Prostate gland (tissue), 2 donors: ENCODE data around the gene TRMT2A. TPM values are rescaled to one million over a fixed set of nuclear protein-coding genes. Genes with fewer than 3 reads are reported as not detected.
A peak's percentile ranks its signal among the peaks of the same experiment; 100 is the strongest.

Experiments
- DNase-seq: peaks from one replicate; pipeline ENCODE4 v3.0.0-alpha.2; 2019; ENCODE audit warnings: low spot score
- H3K27ac ChIP-seq, 2 donors: fragments of 200-600 bp; sonication (generic); 2 replicates each; pipeline ENCODE4 v1.5.1; 2017 to 2019
- H3K27me3 ChIP-seq: fragments of 200-600 bp; sonication (generic); replicated peaks from 2 replicates; pipeline ENCODE4 v1.5.1; 2019; ENCODE audit not compliant: insufficient read depth
- H3K36me3 ChIP-seq, 2 donors: fragments of 200-600 bp; sonication (generic); 1 replicate in 1 of 2; 2 replicates in 1 of 2; pipeline versions ENCODE4 v1.5.1 to v1.8.1; 2017 to 2019
- H3K4me1 ChIP-seq: fragments of 200-600 bp; sonication (generic); replicated peaks from 2 replicates; pipeline ENCODE4 v1.5.1; 2019
- H3K4me3 ChIP-seq, 2 donors: fragments of 200-600 bp; sonication (generic); 2 replicates each; pipeline ENCODE4 v1.5.1; 2017 to 2019
- H3K9me3 ChIP-seq: fragments of 200-600 bp; sonication (generic); 2 replicates; pipeline ENCODE4 v1.5.1; 2017
- CTCF ChIP-seq, 4 experiments: fragments of 200-600 bp in 2 of 4; fragments of 450-650 bp in 2 of 4; sonication (generic) in 2 of 4; IDR thresholded peaks; 1 replicate in 3 of 4; 2 replicates in 1 of 4; pipeline ENCODE4 v1.5.1; 2016 to 2019; ENCODE audit warnings: antibody characterized with exemption in 4 of 4, mild to moderate bottlenecking in 2 of 4, moderate library complexity in 2 of 4
- POLR2A ChIP-seq: fragments of 450-650 bp; IDR thresholded peaks from one replicate; pipeline ENCODE4 v1.6.1; 2016; ENCODE audit warnings: antibody characterized with exemption, mild to moderate bottlenecking
- POLR2AphosphoS5 ChIP-seq: sonication (generic); formaldehyde crosslinking; IDR thresholded peaks from one replicate; pipeline ENCODE4 v1.6.1; 2017; ENCODE audit warnings: antibody characterized with exemption
- WGBS: methylation state at CpG from one replicate; pipeline ENCODE4 v1.1.5; 2018; 5-methylcytosine and 5-hydroxymethylcytosine counted together
- intact Hi-C: fragments of 100-400 bp; cut with DNase I; formaldehyde crosslinking; loops from one replicate; pipeline ENCODE4 v1.14.2; 2022
- total RNA-seq, 2 donors: library from RNA; depleted of rRNA; stranded (reverse); fragments of >200 nt; gene quantifications; one replicate each; pipeline ENCODE4 v1.1.0, GENCODE V29; 2016

The TRMT2A gene
- total RNA-seq, 2 donors from 2014 or later: 65.8 to 123 TPM

GRCh38 chr22:20112623-20113511 lies 4.2 kb downstream of the TRMT2A start:
- no peak overlapping the region for H3K4me3 ChIP-seq
- peaks cover 4 to 27% of the 10 kb centered on the region in 2 donors for H3K36me3 ChIP-seq
- TF ChIP-seq CTCF (IDR thresholded peaks at IDR 0.05) (no peak), POLR2A (no peak), POLR2AphosphoS5 (no peak)
- WGBS: 81% methylated on average over 26 of the region's 26 CpGs
- H3K27me3 ChIP-seq: no peaks in the 10 kb centered on the region
- H3K4me1 ChIP-seq: peaks cover 3% of the 10 kb centered on the region
- no peaks in the 10 kb centered on the region for H3K9me3 ChIP-seq
- no peak for DNase-seq
- no peak overlapping the region for H3K27ac ChIP-seq
- intact Hi-C loops: no loop called here

- no peaks in the 10 kb centered on the region for H3K9me3 ChIP-seq
- peaks cover 3% of the 10 kb centered on the region for H3K4me1 ChIP-seq
- no peaks in the 10 kb centered on the region for H3K27me3 ChIP-seq
- no peak overlapping the region for H3K27ac ChIP-seq
- peaks cover 13 to 36% of the 10 kb centered on the region in 2 donors for H3K36me3 ChIP-seq
- no peak overlapping the region for H3K4me3 ChIP-seq
- no peak for DNase-seq
- intact Hi-C loops: no loop called here
- WGBS: 79% methylated on average over 7 of the region's 7 CpGs
- TF ChIP-seq POLR2A (no peak), CTCF (IDR thresholded peaks at IDR 0.05) (no peak), POLR2AphosphoS5 (no peak)
Measured at GRCh38 chr22:20111689-20112622, 5.1 kb downstream of the TRMT2A start.

- WGBS: 58% methylated on average over 14 of the region's 14 CpGs
- H3K4me1 ChIP-seq: peaks cover 3% of the 10 kb centered on the region
- intact Hi-C loops: no loop called here
- H3K36me3 ChIP-seq: peaks cover 14 to 44% of the 10 kb centered on the region in 2 donors
- H3K27me3 ChIP-seq: no peaks in the 10 kb centered on the region
- H3K9me3 ChIP-seq: no peaks in the 10 kb centered on the region
- no peak for DNase-seq
- no peak overlapping the region for H3K4me3 ChIP-seq
- no peak overlapping the region for H3K27ac ChIP-seq
- TF ChIP-seq POLR2A (no peak), POLR2AphosphoS5 (no peak), CTCF (IDR thresholded peaks at IDR 0.05) (peak in 1 of 4 experiments; percentile 16)
Measured at GRCh38 chr22:20111045-20111688, 5.9 kb downstream of the TRMT2A start.

- DNase-seq: no peak
- TF ChIP-seq CTCF (IDR thresholded peaks at IDR 0.05): no peak
- TF ChIP-seq POLR2A: no peak
- no peak for TF ChIP-seq POLR2AphosphoS5
- Histone ChIP-seq H3K27me3 (no peaks in the 10 kb centered on the region), H3K4me3 (no peak overlapping the region), H3K9me3 (no peaks in the 10 kb centered on the region), H3K36me3 (peaks cover 14 to 43% of the 10 kb centered on the region in 2 donors), H3K27ac (no peak overlapping the region), H3K4me1 (no peaks in the 10 kb centered on the region)
- 81% methylated on average over 9 of the region's 9 CpGs for WGBS
- intact Hi-C loops: no loop called here
Measured at GRCh38 chr22:20110359-20110985, 6.6 kb downstream of the TRMT2A start.
